C1 segment of cervical spinal cord (tissue), 14 donors: Measurements from ENCODE around the gene MYO1B.
"Not testable (repeated sequence)": the region's sequence is repeated elsewhere in the genome, so short reads cannot be mapped to it uniquely, and the experiment has no call there.

Experiments used
- DNase-seq, 14 donors: peaks; one replicate each; lab custom pipeline; 2025; lab: John Stamatoyannopoulos, UW

Gene MYO1B

DNA sequence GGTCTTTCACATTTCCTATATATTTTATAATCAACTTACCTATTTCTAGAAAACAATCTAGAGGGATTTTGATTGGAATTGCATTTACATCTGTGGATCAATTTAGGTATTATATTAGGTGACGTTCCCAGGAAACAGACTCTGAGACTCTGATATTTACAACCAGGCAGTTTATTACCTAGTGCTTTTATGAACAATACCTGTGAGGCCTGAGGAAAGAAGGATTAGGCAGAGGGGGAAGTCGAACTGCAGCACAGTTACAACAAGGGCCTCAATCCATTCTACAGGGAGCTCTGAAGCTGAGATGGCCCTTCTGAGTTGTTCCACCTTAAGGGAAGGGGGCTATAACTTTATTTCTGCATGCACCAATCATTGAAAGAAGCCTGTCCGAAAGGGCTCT, 206.9 kb downstream of the MYO1B start:
- no peak for DNase-seq

- DNase-seq = no peak
Observed at GRCh38 chr2:191453761-191454160, 208.6 kb downstream of the MYO1B start.

- DNase-seq = not testable (repeated sequence)
Observed at GRCh38 chr2:191456506-191456905, 211.3 kb downstream of the MYO1B start.

DNA sequence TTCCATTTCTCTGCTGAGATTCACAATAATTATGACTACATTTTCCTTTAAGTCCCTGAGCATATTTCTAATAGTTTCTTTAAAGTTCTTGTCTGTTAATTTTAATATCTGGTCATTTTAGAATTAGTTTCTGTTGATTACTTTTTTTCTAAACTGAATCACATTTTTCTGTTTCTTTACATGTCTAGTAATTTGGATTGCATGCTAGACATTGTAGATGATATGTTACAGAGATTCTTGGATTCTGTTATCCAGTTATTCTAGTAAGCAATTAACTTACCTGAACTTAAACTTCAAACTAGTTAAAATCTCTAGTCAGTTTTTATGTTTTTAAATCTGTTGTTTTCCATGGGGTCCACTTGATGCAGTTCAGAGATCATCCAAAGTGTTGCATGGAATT, 214.0 kb downstream of the MYO1B start:
- DNase-seq = no peak

DNA sequence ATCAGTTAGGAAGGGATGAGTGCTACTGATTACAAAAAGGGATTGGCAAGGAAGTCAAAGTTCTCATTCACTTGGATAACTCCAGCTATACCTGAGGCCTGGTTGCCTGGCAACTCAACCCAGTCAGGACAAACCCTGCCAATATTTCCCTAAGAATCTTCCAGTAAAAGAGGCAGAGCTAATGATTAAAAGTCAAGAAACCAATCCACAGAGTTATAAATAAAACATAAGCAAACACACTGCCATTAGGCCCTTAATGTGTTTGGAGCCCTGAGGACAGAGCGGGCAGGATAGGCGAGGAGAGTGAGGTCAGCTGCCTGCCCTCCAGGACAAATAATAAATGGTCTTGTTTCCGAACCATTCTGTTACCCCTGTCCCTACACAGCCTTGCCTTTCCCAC, 217.2 kb downstream of the MYO1B start:
- DNase-seq = no peak

DNA sequence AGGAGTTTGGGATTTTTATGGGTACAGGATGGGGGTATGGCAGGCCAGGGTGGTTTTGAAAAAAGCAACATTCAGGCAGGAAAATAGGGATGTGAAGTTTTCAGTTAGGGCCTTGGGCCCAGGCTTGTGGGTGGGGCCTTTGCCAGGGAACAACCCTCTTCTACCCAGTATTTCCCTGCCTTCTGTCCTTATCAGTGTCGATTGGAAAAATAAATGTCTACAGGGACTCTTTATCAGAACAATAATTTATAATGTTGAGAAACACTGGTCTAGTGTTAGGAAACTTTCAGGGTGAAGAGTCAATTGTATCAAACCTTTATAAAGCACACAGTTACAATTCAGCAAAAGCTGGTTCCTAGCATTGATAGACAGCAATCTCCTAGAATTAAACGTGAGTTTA, 218.6 kb downstream of the MYO1B start:
- DNase-seq = no peak

GRCh38 chr2:191465766-191466420, 220.7 kb downstream of the MYO1B start:
- no peak for DNase-seq

DNA sequence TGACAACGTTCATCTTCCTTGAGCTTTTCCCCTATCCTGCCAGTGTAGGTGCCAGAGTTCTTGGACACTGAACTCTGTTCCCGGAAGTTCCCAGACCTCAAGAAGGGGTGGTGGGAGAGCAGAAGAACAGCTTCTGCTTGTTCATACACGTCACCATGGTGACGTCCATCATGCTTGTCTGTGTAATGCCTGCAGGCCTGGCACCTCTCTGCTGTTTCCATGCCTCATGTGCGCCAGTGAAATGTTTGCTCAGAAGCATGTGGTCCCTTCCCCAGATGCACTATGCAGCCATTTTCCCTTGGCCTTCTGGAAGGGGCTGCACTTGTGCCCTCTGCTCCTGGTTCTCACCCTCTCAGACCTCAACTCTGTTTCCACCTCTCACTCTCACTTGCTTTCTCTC, 221.9 kb downstream of the MYO1B start:
- DNase-seq = no peak

- DNase-seq = no peak
Observed at GRCh38 chr2:191470306-191470705, 225.1 kb downstream of the MYO1B start.

- DNase-seq = no peak
Observed at GRCh38 chr2:191474464-191474863, 229.3 kb downstream of the MYO1B start.
